Activated CD4-positive, CD25-positive, alpha-beta regulatory T cell treated with anti-CD3 and anti-CD28 coated beads, Interleukin-2, amount 50 U/mL, for 24 hours (primary cell): ENCODE measurements around the gene PDE6G.

Experiments
- ATAC-seq, 2 donors: fragments of 150-1000 bp; cut with Tn5 transposase; one replicate each; pipeline ENCODE4 v1.10.0; 2021; ENCODE audit warnings: mild to moderate bottlenecking in 1 of 2, moderate library complexity in 1 of 2

The PDE6G gene

GRCh38 chr17:81656835-81657234 lies 493 bp upstream of the PDE6G start:
- no peak for ATAC-seq

DNA sequence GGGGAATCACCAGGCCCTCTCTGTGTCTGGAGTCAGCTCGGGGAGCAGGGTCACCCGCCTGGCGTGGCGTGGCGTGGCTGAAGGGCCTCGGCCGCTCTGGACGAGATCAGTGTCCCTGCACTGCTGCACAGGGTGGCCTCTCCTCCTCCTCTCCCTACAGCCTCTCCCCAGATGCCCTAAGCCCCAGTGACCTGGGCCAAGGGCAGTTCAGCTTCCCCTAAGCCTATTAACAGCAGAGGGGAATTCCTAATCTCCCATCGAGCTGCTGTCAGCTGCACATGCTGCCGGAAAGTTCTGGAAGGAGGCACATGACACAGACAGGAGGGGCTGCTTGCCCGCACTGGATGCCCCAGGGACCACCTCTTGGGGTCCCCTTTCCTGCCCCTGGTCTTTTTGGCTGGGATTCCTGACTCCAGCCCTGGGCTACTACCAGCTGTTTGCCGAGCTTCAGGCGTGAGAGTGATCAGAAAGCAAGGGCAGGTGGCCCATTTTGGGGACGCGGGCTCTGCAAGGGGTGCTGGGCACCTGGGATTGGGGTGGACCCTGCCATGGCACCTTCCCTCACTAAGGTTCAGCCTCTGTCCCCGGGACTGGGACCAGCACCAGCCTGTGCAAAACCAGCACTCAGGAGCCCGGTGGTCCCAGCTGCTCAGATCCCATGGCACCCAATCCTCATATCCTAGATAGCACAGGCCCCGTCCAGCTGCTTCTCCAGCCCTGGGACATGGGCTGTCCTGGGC lies 794 bp downstream of the PDE6G start:
- ATAC-seq = no peak

DNA sequence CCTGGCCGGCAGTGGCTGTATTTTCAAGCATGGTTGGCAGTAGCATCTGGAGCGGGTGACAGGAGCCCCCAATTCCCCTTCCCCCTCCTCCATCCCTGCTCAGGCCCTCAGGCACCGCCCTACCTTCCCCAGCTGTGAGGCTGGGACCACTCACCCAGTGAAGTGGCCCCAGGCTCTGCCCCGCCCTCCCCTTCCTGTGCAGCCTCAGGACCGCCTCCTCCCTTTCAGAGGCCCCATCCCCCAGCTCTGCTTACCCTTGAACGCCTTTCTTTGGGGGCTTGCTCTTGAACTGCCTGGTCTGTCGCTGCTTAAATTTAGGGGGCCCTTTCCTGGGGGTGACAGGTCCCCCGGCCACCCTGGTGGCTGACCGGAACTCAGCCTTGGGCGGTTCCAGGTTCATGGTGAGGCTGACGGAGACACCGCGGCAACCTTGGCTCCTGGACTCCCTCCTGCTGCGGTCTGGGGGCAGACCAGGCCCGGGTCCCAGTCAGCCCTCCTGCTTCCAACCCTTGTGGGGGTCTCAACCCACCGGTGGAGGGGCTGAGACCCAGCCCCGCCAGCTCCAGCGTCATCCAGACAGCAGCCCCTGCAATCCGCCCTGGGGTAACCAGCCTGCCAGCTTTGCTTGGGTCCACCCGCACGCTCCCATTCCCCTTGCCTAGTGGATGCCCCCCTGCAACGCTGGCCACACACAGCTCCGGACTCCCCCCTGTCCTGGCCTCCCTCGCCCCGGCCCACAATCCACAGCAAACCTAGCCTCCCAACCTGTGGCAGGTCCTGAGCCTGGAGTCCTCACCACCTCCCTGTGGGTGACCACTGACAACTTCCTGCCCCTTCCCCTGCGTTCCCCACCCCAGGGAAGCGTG lies 3.2 kb downstream of the PDE6G start:
- peak; percentile 28 to 38 for ATAC-seq

DNA sequence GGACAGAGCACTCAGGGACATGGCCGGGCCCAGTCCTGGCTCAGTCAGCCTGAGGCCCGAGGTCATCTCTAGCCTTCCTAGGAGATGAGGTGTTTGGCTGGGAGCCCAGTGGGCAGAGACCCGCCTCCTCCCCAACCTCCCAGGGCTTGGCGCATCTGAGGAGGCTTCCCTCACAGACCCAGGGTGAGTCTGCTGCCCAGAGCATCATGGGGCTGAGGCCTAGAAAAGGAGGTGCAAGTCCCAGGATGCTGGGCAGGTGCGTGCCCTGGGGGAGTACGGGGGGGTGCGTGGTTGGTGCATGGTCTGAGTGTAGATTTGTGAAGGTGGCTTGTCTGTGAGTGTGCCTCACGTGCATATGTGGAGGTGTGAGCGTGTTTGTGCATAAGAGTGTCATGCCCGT lies 4.7 kb downstream of the PDE6G start:
- no peak for ATAC-seq

DNA sequence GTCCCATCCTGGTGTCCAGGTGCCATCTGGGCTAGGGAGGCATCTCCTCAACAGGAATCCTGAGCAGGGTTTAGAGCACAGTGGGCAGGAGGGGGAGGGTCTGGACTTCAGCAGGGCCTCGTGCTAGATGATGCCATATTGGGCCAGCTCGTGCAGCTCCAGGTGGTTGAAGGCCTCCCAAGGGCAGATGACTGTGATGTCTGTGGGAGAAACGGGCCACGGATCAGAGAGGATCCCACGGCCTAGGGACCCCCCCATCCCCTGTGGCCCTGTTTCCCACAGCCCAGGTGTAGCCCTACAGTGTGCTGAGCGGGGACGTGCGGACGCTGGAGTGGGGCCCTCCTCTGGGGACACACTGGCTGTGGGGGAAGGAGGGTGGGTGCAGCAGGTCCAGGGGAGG lies 5.4 kb downstream of the PDE6G start:
- no peak for ATAC-seq

DNA sequence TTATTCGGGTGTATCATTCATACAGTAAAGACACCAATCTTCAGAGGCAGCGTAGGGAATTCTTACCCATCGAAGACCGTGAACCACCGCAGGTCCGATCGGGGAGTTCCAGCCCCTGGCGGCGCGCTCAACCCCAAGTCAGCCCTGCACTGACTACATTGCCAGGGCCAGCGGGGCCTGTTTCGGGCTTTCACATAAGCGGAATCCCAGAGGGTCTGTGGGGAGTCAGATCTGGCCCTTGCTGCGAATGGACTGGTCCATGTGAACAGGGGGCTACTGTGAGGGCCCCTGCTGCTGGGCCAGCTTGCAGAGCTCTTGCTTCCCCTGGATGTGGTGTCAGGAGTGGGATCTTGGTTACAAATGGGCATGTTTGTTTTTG lies 7.6 kb downstream of the PDE6G start:
- no peak for ATAC-seq

- no peak for ATAC-seq
These were observed 8.2 kb downstream of the PDE6G start for GRCh38 chr17:81648013-81648706.

- ATAC-seq = no peak
These were observed 8.7 kb downstream of the PDE6G start for GRCh38 chr17:81647640-81648012.

- no peak for ATAC-seq
These were observed 9.3 kb downstream of the PDE6G start for GRCh38 chr17:81646869-81647600.

- no peak for ATAC-seq
These were observed 11.1 kb downstream of the PDE6G start for GRCh38 chr17:81644976-81645952.

GRCh38 chr17:81644496-81644895 lies 11.8 kb downstream of the PDE6G start:
- no peak for ATAC-seq

- no peak for ATAC-seq
These were observed 14.4 kb downstream of the PDE6G start for GRCh38 chr17:81641825-81642489.

- no peak for ATAC-seq
These were observed 16.3 kb downstream of the PDE6G start for GRCh38 chr17:81640011-81640410.

GRCh38 chr17:81638683-81639082 lies 17.7 kb downstream of the PDE6G start:
- ATAC-seq = no peak

DNA sequence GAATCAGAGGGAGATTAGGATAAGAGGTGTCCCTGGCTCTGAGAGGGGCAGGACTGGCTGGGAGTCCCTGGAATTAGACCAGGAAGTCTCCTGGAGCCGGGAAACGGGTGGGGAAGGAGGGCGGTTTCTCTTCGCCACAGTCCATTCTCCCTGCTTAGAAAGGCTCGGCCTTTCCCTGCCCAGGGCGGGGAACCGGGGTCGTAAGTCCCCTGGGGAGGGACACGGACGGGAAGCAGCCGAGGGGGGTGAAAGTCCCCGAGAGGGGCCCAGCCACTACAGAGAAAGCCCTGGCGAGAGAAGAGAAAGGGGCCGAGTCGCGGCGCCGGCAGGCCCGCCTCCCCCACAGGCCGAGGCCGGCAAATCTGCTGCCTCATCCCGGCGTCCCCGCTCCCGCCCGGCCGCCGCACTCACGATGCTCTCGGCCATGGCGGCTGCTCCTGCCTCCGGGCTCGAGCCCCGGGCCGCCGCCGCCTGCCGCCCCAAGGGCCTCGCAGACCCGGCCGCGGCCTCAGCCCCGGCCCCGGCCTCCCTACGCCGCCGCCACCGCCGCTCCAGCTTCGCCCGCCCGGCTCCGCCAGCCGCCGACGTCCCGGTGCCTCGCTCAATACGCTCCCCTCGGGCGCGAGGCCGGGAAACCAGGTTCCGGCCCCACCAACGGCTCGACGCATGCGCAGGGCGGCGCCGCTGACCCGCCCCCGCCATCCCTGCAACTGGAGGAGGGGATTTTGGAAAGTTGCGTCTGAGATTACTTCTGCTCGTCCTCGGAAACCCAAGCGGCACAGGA lies 19.6 kb downstream of the PDE6G start, which contains the start of the genes NPLOC4 and TSPAN10:
NPLOC4 (minus strand) TSS at position 608 of the 784 bp plus-strand sequence; CDS start at position 426, 182 bp downstream.
TSPAN10 (plus strand) TSS at position 692 of the 784 bp plus-strand sequence. CDS start 5,217 bp downstream, outside the sequence.
- peak; percentile 90 to 91 for ATAC-seq

DNA sequence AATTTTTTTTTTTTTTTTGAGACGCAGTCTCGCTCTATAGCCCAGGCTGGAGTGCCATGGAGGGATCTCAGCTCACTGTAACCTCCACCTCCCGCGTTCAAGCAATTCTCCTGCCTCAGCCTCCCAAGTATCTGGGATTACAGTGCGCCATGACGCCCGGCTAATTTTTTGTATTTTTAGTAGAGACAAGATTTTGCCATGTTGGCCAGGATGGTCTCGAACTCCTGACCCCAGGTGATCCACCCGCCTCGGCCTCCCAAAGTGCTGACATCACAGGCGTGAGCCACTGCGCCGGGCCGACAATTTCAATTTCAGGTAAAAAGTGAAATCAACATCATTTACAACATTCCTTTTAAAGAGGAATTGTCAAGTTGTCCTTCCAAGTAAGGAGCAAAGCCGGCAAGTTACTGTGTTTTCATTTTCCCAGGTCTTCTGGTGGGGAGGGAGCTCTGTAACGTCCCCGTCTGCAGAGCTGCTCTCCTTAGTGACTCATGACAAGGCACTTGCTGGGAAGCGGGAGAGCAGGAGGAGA lies 20.3 kb downstream of the PDE6G start:
- peak; percentile 6 to 10 for ATAC-seq

DNA sequence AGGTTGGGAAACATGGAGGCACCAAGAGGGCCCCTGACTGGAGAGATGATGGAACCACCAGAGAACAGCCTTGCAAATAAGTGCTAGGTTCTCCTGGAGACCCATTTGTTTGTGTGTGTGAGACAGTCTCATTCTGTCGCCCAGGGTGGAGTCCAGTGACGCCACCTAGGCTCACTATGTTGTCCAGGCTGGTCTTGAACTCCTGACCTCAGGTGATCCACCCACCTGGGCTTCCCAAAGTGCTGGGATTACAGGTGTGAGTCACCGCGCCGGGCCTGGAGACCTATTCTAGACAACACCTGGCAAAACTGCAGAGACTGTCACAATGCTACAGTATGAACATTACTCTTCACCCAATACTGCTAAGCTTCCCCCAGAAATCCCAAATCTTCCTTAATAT lies 20.9 kb downstream of the PDE6G start:
- ATAC-seq = no peak

DNA sequence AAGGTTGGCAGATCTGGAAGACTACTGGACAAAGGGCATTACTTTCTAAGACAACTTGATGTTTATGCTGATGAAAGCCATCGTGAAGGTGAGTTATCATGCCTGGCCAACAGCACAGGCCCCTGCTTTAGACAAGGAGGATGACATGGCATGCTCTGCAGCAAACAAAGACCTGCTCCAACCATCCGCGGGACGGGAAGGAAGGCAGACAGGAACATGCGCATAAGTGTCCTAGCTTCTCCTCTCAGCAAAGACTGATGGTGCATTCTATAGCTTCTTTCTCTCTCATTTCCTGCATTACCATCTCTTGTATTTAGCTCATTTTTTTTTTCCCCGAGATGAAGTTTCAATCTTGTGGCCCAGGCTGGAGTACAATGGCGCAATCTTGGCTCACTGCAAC lies 24.9 kb downstream of the PDE6G start:
- no peak for ATAC-seq

DNA sequence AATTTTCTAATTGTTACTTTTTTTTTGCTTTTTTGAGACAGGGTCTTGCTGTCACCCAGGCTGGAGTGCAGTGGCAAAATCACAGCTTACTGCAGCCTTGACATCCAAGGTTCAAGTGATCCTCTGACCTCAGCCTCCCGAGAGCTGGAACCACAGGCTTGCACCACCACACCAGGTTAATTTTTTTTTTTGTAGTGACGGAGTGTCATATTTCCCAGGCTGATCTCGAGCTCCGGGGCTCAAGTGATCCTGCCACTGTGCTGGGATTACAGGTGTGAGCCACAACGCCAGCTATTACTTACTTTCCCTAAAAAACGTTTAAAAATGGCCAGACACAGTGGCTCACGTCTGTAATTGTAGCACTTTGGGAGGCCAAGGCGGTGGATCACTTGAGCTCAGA lies 26.1 kb downstream of the PDE6G start:
- ATAC-seq = no peak
